HepG2 (cell line): ENCODE data around the gene KANSL1L. TPM values are rescaled to one million over a fixed set of nuclear protein-coding genes. Genes with fewer than 3 reads are reported as not detected.

Source experiments
- CSRNP1 ChIP-seq: sonication (generic); formaldehyde crosslinking; IDR thresholded peaks from 2 replicates; pipeline ENCODE4 v1.8.1; 2023; ENCODE audit warnings: mild to moderate bottlenecking, missing genetic modification reagents
- DRAP1 ChIP-seq: IDR thresholded peaks from 2 replicates; pipeline ENCODE4 v1.6.1; 2016; ENCODE audit warnings: missing genetic modification reagents, missing compliant biosample characterization
- ETV5 ChIP-seq: IDR thresholded peaks from 2 replicates; pipeline ENCODE4 v1.6.1; 2018; ENCODE audit warnings: missing biosample characterization, missing genetic modification reagents, inconsistent platforms, borderline replicate concordance
- HNF1A ChIP-seq, 2 experiments: sonication (generic) in 1 of 2; formaldehyde crosslinking in 1 of 2; IDR thresholded peaks; 2 replicates each; pipeline versions ENCODE4 v1.4.0 to v1.6.1; 2016 to 2020; ENCODE audit warnings: borderline replicate concordance in 1 of 2, low read depth in 1 of 2, mild to moderate bottlenecking in 1 of 2, missing genetic modification reagents in 1 of 2
- MXD3 ChIP-seq: IDR thresholded peaks from 2 replicates; pipeline ENCODE4 v1.6.1; 2016; ENCODE audit warnings: mild to moderate bottlenecking, missing biosample characterization, missing genetic modification reagents
- NFYB ChIP-seq: sonication (generic); formaldehyde crosslinking; IDR thresholded peaks from 2 replicates; pipeline ENCODE4 v1.4.0; 2020; ENCODE audit warnings: missing genetic modification reagents
- NFYC ChIP-seq: IDR thresholded peaks from 2 replicates; pipeline ENCODE4 v1.6.1; 2016; ENCODE audit warnings: missing genetic modification reagents, missing compliant biosample characterization
- NR1H2 ChIP-seq: sonication (generic); formaldehyde crosslinking; IDR thresholded peaks from 2 replicates; pipeline ENCODE4 v1.8.1; 2022; ENCODE audit warnings: low read depth, missing genetic modification reagents, borderline replicate concordance
- PAF1 ChIP-seq: IDR thresholded peaks from 2 replicates; pipeline ENCODE4 v1.6.1; 2016; ENCODE audit warnings: missing genetic modification reagents, missing compliant biosample characterization
- POGZ ChIP-seq: sonication (generic); formaldehyde crosslinking; IDR thresholded peaks from 2 replicates; pipeline ENCODE4 v1.4.0; 2020; ENCODE audit warnings: mild to moderate bottlenecking, missing genetic modification reagents
- RCOR2 ChIP-seq: IDR thresholded peaks from 2 replicates; pipeline ENCODE4 v1.6.1; 2016; ENCODE audit warnings: missing biosample characterization, missing genetic modification reagents
- REST ChIP-seq, 2 experiments: IDR thresholded peaks; 2 replicates each; pipeline ENCODE4 v1.6.1; 2011 to 2012; ENCODE audit warnings: low read length in 2 of 2, borderline replicate concordance in 1 of 2, low read depth in 1 of 2, mild to moderate bottlenecking in 1 of 2, moderate library complexity in 1 of 2
- SP5 ChIP-seq: IDR thresholded peaks from 2 replicates; pipeline ENCODE4 v1.6.1; 2016; ENCODE audit warnings: low read depth, borderline replicate concordance
- TBX2 ChIP-seq: sonication (generic); formaldehyde crosslinking; IDR thresholded peaks from 2 replicates; pipeline ENCODE4 v1.5.0; 2020; ENCODE audit warnings: missing genetic modification reagents, mild to moderate bottlenecking, borderline replicate concordance
- ZBTB7B ChIP-seq: sonication (generic); formaldehyde crosslinking; IDR thresholded peaks from 2 replicates; pipeline ENCODE4 v1.4.0; 2020; ENCODE audit warnings: missing genetic modification reagents
- ZNF766 ChIP-seq: sonication (generic); formaldehyde crosslinking; IDR thresholded peaks from 2 replicates; pipeline ENCODE4 v1.5.0; 2020; ENCODE audit warnings: missing genetic modification reagents, borderline replicate concordance
- ZSCAN9 ChIP-seq: IDR thresholded peaks from 2 replicates; pipeline ENCODE4 v1.6.1; 2016; ENCODE audit warnings: borderline replicate concordance
- polyA plus RNA-seq, 8 experiments: library from polyadenylated mRNA; depleted of rRNA in 3 of 8; stranded (reverse) in 7 of 8; unstranded in 1 of 8; fragments of >200 nt; fragmentation: Illumina TruSeq in 4 of 8; extraction: Trizol in 4 of 8; gene quantifications; 2 replicates each; pipeline versions ENCODE4 v1.2.1 to v1.2.3, GENCODE V29; 2011 to 2016; ENCODE audit warnings: low read depth in 4 of 8, missing spikeins in 1 of 8, mixed read lengths in 1 of 8; ENCODE audit not compliant: insufficient read depth in 1 of 8
- total RNA-seq, 5 experiments: library from RNA; depleted of rRNA; stranded (reverse); fragments of >200 nt; fragmentation: Illumina TruSeq; extraction: Trizol; gene quantifications; 2 replicates each; pipeline ENCODE4 v1.2.3, GENCODE V29; 2016; ENCODE audit warnings: low read depth in 1 of 5

KANSL1L gene
- total and polyA plus RNA-seq, 2 of the 13 experiments (the other 11 are each of a cell fraction or from before 2014, with no cell fraction given): 5.4 to 10.3 TPM

- no peak for TF ChIP-seq HNF1A (IDR thresholded peaks at IDR 0.05; ENCODE audit: low read depth)
- 0 out of 2 replicates have a peak, but pooled peaks have one; percentile 49 for TF ChIP-seq HNF1A (CRISPR knock-in tag; IDR thresholded peaks at IDR 0.05; ENCODE audit: borderline replicate concordance)
- no peak; the same call in 1 of the 2 replicates for TF ChIP-seq MXD3
- TF ChIP-seq CSRNP1 (CRISPR knock-in tag): peak; percentile 33; the same call in 1 of the 2 replicates
- peak; percentile 48; the same call in 1 of the 2 replicates for TF ChIP-seq ZBTB7B
- TF ChIP-seq ZSCAN9 (CRISPR knock-in tag): peak; percentile 54; the same call in 1 of the 2 replicates
- no peak for TF ChIP-seq NFYC (CRISPR knock-in tag)
- 0 out of 2 replicates have a peak, but pooled peaks have one; percentile 50 for TF ChIP-seq ZNF766 (CRISPR knock-in tag)
- peak; percentile 46; the same call in 1 of the 2 replicates for TF ChIP-seq TBX2 (CRISPR knock-in tag)
- TF ChIP-seq NFYB (CRISPR knock-in tag): no peak; the same call in 1 of the 2 replicates
- TF ChIP-seq POGZ (CRISPR knock-in tag): peak; percentile 75
- no peak; a peak in 1 of 4 replicates for TF ChIP-seq REST (IDR thresholded peaks at IDR 0.05; ENCODE audit: borderline replicate concordance in 1 of 2, low read depth in 1 of 2, low read length in 2 of 2)
- TF ChIP-seq PAF1 (CRISPR knock-in tag): no peak
- peak; percentile 8; the same call in 1 of the 2 replicates for TF ChIP-seq ETV5 (CRISPR knock-in tag)
- TF ChIP-seq SP5 (CRISPR knock-in tag): peak; percentile 55
- peak; percentile 88 for TF ChIP-seq DRAP1 (CRISPR knock-in tag)
- 0 out of 2 replicates have a peak, but pooled peaks have one; percentile 35 for TF ChIP-seq RCOR2 (CRISPR knock-in tag)
- no peak for TF ChIP-seq NR1H2 (CRISPR knock-in tag)
These were observed 534 bp downstream of the KANSL1L start (continued) for GRCh38 chr2:210170446-210171303.
